Chondrocyte (in vitro differentiated cells): ENCODE data around the gene GTF2F1. TPM values are rescaled to one million over a fixed set of nuclear protein-coding genes. Genes with fewer than 3 reads are reported as not detected.

ENCODE experiments used
- DNase-seq: peaks from one replicate; pipeline ENCODE4 v3.0.0; 2021; ENCODE audit warnings: mixed read lengths, low spot score
- H3K27ac Mint-ChIP-seq: one replicate; pipeline ENCODE4 v1.8.0; 2021; ENCODE audit warnings: mild to moderate bottlenecking, moderate library complexity, mixed read lengths; ENCODE audit not compliant: unreplicated experiment
- H3K27me3 Mint-ChIP-seq: 2 replicates; pipeline ENCODE4 v1.8.0; 2021; ENCODE audit warnings: low read depth, mixed read lengths
- H3K36me3 Mint-ChIP-seq: 2 replicates; pipeline ENCODE4 v1.8.0; 2021; ENCODE audit warnings: low read depth, mixed read lengths
- H3K4me1 Mint-ChIP-seq: 2 replicates; pipeline ENCODE4 v1.8.0; 2021; ENCODE audit warnings: low read depth, mild to moderate bottlenecking, mixed read lengths
- H3K4me3 Mint-ChIP-seq: one replicate; pipeline ENCODE4 v1.8.0; 2021; ENCODE audit warnings: mild to moderate bottlenecking, moderate library complexity, mixed read lengths; ENCODE audit not compliant: unreplicated experiment
- H3K9me3 Mint-ChIP-seq: 2 replicates; pipeline ENCODE4 v1.8.0; 2021; ENCODE audit warnings: low read depth, mixed read lengths
- CTCF ChIP-seq: fragments of 200-600 bp; sonication (generic); IDR thresholded peaks from 2 replicates; pipeline ENCODE4 v1.5.0; 2021; ENCODE audit warnings: antibody characterized with exemption, mild to moderate bottlenecking, moderate library complexity
- total RNA-seq: library from RNA; stranded (reverse); gene quantifications from 3 replicates; pipeline ENCODE4 v1.2.1, GENCODE V29; 2021

Gene GTF2F1
- total RNA-seq, 1 donor from 2014 or later: 60.4 TPM

GRCh38 chr19:6379744-6380143 is 13.2 kb downstream of the GTF2F1 start:
- H3K36me3 Mint-ChIP-seq: peaks cover 29% of the 10 kb centered on the region
- no peak overlapping the region for H3K4me3 Mint-ChIP-seq
- no peak for DNase-seq
- H3K27me3 Mint-ChIP-seq: no peaks in the 10 kb centered on the region
- peak overlapping the region; percentile 12 for H3K27ac Mint-ChIP-seq
- H3K9me3 Mint-ChIP-seq: peaks cover 3% of the 10 kb centered on the region
- TF ChIP-seq CTCF: no peak
- peaks cover 26% of the 10 kb centered on the region for H3K4me1 Mint-ChIP-seq

GRCh38 chr19:6378486-6378885 is 14.5 kb downstream of the GTF2F1 start:
- Mint-ChIP-seq H3K4me1 (peaks cover 36% of the 10 kb centered on the region), H3K36me3 (peaks cover 27% of the 10 kb centered on the region)
- TF ChIP-seq CTCF: no peak

GRCh38 chr19:6378041-6378440 is 14.9 kb downstream of the GTF2F1 start:
- Mint-ChIP-seq H3K4me1 (peaks cover 37% of the 10 kb centered on the region), H3K4me3 (no peak overlapping the region), H3K27ac (peak overlapping the region; percentile 82), H3K9me3 (peaks cover 3% of the 10 kb centered on the region), H3K27me3 (no peaks in the 10 kb centered on the region), H3K36me3 (peaks cover 23% of the 10 kb centered on the region)
- DNase-seq: no peak
- no peak for TF ChIP-seq CTCF

More at GRCh38 chr19:6378486-6378885, 14.5 kb downstream of the GTF2F1 start:
- Mint-ChIP-seq H3K4me3 (no peak overlapping the region), H3K27me3 (no peaks in the 10 kb centered on the region), H3K9me3 (peaks cover 3% of the 10 kb centered on the region), H3K27ac (peak overlapping the region; percentile 82)
- DNase-seq: no peak

GRCh38 chr19:6376512-6377190 is 16.3 kb downstream of the GTF2F1 start:
- no peak for DNase-seq

GRCh38 chr19:6375411-6376010 is 17.5 kb downstream of the GTF2F1 start, which contains the start of gene PSPN:
Gene PSPN (minus strand): TSS chr19:6375933. CDS start chr19:6375849, 84 bp downstream.
- H3K4me1 Mint-ChIP-seq: peaks cover 43% of the 10 kb centered on the region
- TF ChIP-seq CTCF: no peak
- no peak for DNase-seq
- no peaks in the 10 kb centered on the region for H3K27me3 Mint-ChIP-seq
- H3K36me3 Mint-ChIP-seq: peaks cover 11% of the 10 kb centered on the region
- H3K4me3 Mint-ChIP-seq: no peak within 1 kb of the TSS
- H3K27ac Mint-ChIP-seq: peak within 1 kb of the TSS; percentile 71
- peaks cover 3% of the 10 kb centered on the region for H3K9me3 Mint-ChIP-seq

More at GRCh38 chr19:6376512-6377190, 16.3 kb downstream of the GTF2F1 start:
- H3K9me3 Mint-ChIP-seq: peaks cover 3% of the 10 kb centered on the region
- H3K27ac Mint-ChIP-seq: peak overlapping the region; percentile 71
- peaks cover 17% of the 10 kb centered on the region for H3K36me3 Mint-ChIP-seq
- H3K4me1 Mint-ChIP-seq: peaks cover 43% of the 10 kb centered on the region
- no peak overlapping the region for H3K4me3 Mint-ChIP-seq
- H3K27me3 Mint-ChIP-seq: no peaks in the 10 kb centered on the region
- TF ChIP-seq CTCF: no peak
